Measurements from ENCODE around the gene TUBB4B. TPM values are rescaled to one million over a fixed set of nuclear protein-coding genes. Genes with fewer than 3 reads are reported as not detected.

Gene TUBB4B
- total and polyA plus RNA-seq, 2 of the 4 experiments (the other 2 are of a cell fraction): 237 to 529 TPM

DNA sequence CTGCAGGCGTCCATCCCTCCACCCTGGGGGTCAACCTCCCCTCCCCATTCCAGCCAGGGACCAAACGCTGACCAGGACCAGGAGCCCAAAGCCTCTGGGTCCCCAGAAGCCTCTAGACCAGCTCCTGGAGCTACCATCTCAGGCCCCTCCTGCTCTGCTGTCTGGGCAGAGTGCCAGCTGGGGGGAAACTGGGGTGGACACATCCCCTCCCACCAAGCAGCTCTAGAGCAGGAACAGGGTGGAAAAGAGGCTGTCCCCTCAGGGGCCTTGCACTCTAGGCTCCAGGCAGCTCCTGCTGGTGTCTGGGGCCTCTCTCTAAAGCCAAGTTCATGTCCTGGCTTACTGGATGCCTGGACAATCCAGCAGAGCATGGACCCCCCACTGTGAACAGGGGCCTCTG lies 48.2 kb upstream of the TUBB4B start:
- no peak overlapping the region for H3K27ac ChIP-seq (ENCODE audit: insufficient read depth, low read length)
- no peak overlapping the region for H4K8ac ChIP-seq (ENCODE audit: low read depth in 2 of 2, low read length in 2 of 2)
- POLR2A ChIA-PET (ENCODE audit: unreplicated experiment): no interaction called here
- no peaks in the 10 kb centered on the region for H3K27me3 ChIP-seq (ENCODE audit: control insufficient read depth, insufficient read depth, low read length)
- WGBS, 2 experiments (ENCODE audit: extremely low coverage in 2 of 2, insufficient read length in 1 of 2): no CpG with 5 or more reads among the region's 2 CpGs
- peaks cover 11% of the 10 kb centered on the region for H3K4me1 ChIP-seq (ENCODE audit: control insufficient read depth, insufficient read depth, low read length)
- no peak overlapping the region for H2BK5ac ChIP-seq (ENCODE audit: low read depth, low read length, poor library complexity, severe bottlenecking)
- H3K9me3 ChIP-seq (ENCODE audit: control insufficient read depth, insufficient read depth, low read length): no peaks in the 10 kb centered on the region
- H4K20me1 ChIP-seq (ENCODE audit: insufficient read depth, low read length): peaks cover 36% of the 10 kb centered on the region
- H2BK120ac ChIP-seq (ENCODE audit: low read depth, low read length): no peak overlapping the region
- H3K9me1 ChIP-seq (ENCODE audit: insufficient read depth, low read length): no peaks in the 10 kb centered on the region
- no peak overlapping the region for H3K18ac ChIP-seq (ENCODE audit: low read depth, low read length)
- peaks cover 5 to 72% of the 10 kb centered on the region in 2 experiments for H3K79me1 ChIP-seq (ENCODE audit: low read depth in 1 of 2, low read length in 2 of 2)
- H2BK20ac ChIP-seq (ENCODE audit: low read depth, low read length): no peak overlapping the region
- H3K23ac ChIP-seq (ENCODE audit: low read depth, low read length): no peak overlapping the region
- H4K5ac ChIP-seq (ENCODE audit: low read depth, low read length): no peak overlapping the region
- no peak overlapping the region for H3K56ac ChIP-seq (ENCODE audit: extremely low read depth, insufficient read depth, low read length)
- in situ Hi-C loops (cut with MboI; ENCODE audit: low sequenced_read_pairs): no loop called here
- H2AK5ac ChIP-seq (ENCODE audit: low read depth, low read length): no peak overlapping the region
- no peak overlapping the region for H3K4ac ChIP-seq (ENCODE audit: low read depth, low read length)
- H2BK15ac ChIP-seq (ENCODE audit: low read depth, low read length): no peak overlapping the region
- no peak overlapping the region for H3K4me3 ChIP-seq (ENCODE audit: insufficient read depth, low read depth, low read length)
- no TSS peak for BruUV-seq (replicated peaks)
- no peak overlapping the region for H3K14ac ChIP-seq (replicated peaks; ENCODE audit: low read depth, low read length)
- no peak for DNase-seq
- no peak for ATAC-seq (ENCODE audit: low read depth)
- dilution Hi-C loops (cut with HindIII; ENCODE audit: low sequenced_read_pairs, unreplicated experiment): no loop called here
- no peak overlapping the region for H3K4me2 ChIP-seq (ENCODE audit: low read depth, low read length)
- no peak overlapping the region for H2AFZ ChIP-seq (replicated peaks; ENCODE audit: low read length, poor library complexity)
- H3K36me3 ChIP-seq (ENCODE audit: control insufficient read depth, insufficient read depth, low read length): peaks cover 26% of the 10 kb centered on the region
- CTCF ChIA-PET: no interaction called here
- intact Hi-C loops (cut with micrococcal nuclease): no loop called here
- no peak for TF ChIP-seq BHLHE40 (IDR thresholded peaks at IDR 0.05; ENCODE audit: low read depth, low read length)
- no peak for TF ChIP-seq RAD21 (IDR thresholded peaks at IDR 0.05; ENCODE audit: low read length)
- TF ChIP-seq MAZ (IDR thresholded peaks at IDR 0.05; ENCODE audit: borderline replicate concordance, low read depth, low read length): no peak
- no peak for TF ChIP-seq NFE2L2 (IDR thresholded peaks at IDR 0.05; ENCODE audit: low read depth, low read length)
- no peak for TF ChIP-seq CHD1 (IDR thresholded peaks at IDR 0.05; ENCODE audit: low read depth, low read length)
- no peak for TF ChIP-seq MXI1 (IDR thresholded peaks at IDR 0.05; ENCODE audit: borderline replicate concordance, low read depth, low read length)
- TF ChIP-seq CEBPB (IDR thresholded peaks at IDR 0.05; ENCODE audit: low read depth, low read length): no peak
- TF ChIP-seq RCOR1 (IDR thresholded peaks at IDR 0.05; ENCODE audit: insufficient replicate concordance, low read length): no peak
- TF ChIP-seq, protein P1, sequence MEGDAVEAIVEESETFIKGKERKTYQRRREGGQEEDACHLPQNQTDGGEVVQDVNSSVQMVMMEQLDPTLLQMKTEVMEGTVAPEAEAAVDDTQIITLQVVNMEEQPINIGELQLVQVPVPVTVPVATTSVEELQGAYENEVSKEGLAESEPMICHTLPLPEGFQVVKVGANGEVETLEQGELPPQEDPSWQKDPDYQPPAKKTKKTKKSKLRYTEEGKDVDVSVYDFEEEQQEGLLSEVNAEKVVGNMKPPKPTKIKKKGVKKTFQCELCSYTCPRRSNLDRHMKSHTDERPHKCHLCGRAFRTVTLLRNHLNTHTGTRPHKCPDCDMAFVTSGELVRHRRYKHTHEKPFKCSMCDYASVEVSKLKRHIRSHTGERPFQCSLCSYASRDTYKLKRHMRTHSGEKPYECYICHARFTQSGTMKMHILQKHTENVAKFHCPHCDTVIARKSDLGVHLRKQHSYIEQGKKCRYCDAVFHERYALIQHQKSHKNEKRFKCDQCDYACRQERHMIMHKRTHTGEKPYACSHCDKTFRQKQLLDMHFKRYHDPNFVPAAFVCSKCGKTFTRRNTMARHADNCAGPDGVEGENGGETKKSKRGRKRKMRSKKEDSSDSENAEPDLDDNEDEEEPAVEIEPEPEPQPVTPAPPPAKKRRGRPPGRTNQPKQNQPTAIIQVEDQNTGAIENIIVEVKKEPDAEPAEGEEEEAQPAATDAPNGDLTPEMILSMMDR (conservative IDR thresholded peaks at IDR 0.05; ENCODE audit: low read depth, low read length): no peak
- TF ChIP-seq, protein P2, sequence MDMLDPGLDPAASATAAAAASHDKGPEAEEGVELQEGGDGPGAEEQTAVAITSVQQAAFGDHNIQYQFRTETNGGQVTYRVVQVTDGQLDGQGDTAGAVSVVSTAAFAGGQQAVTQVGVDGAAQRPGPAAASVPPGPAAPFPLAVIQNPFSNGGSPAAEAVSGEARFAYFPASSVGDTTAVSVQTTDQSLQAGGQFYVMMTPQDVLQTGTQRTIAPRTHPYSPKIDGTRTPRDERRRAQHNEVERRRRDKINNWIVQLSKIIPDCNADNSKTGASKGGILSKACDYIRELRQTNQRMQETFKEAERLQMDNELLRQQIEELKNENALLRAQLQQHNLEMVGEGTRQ (IDR thresholded peaks at IDR 0.05; ENCODE audit: low read depth, low read length): no peak
- TF ChIP-seq POLR2A (IDR thresholded peaks at IDR 0.05; ENCODE audit: low read depth, low read length): no peak
- TF ChIP-seq FOS (IDR thresholded peaks at IDR 0.05; ENCODE audit: low read depth, low read length): no peak
- TF ChIP-seq, protein P3, sequence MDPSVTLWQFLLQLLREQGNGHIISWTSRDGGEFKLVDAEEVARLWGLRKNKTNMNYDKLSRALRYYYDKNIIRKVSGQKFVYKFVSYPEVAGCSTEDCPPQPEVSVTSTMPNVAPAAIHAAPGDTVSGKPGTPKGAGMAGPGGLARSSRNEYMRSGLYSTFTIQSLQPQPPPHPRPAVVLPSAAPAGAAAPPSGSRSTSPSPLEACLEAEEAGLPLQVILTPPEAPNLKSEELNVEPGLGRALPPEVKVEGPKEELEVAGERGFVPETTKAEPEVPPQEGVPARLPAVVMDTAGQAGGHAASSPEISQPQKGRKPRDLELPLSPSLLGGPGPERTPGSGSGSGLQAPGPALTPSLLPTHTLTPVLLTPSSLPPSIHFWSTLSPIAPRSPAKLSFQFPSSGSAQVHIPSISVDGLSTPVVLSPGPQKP (IDR thresholded peaks at IDR 0.05; ENCODE audit: borderline replicate concordance, low read depth, low read length): no peak
- no peak overlapping the region for H3K9ac ChIP-seq (ENCODE audit: low read depth, low read length)
- H2AK9ac ChIP-seq (replicated peaks; ENCODE audit: low read depth, low read length, poor library complexity): no peak overlapping the region
- no peak overlapping the region for H4K91ac ChIP-seq (ENCODE audit: insufficient read depth, low read depth, low read length)

Data from IMR-90 (cell line).